ENCODE data around the gene JAKMIP1.

The JAKMIP1 gene

DNA sequence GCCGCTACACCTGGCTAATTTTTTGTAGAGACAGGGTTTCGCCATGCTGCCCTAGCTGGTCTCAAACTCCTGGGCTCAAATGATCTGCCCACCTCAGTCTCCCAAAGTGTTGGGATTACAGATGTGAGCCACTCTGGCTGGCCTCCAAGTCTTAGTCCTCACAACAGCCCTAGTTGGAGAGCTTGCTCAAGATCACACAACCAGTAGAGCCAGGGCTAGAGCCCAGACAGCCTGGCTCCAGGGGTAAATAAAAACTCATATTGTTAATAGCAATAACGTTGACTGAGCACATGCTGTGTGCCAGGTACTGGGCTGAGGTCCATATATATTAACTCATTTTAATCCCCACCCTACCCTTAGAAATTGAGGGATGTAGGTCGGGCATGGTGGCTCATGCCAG, 7.3 kb upstream of the JAKMIP1 start:
- no peak for DNase-seq (ENCODE audit: extremely low read depth, low read depth)
- TF ChIP-seq, protein P1, sequence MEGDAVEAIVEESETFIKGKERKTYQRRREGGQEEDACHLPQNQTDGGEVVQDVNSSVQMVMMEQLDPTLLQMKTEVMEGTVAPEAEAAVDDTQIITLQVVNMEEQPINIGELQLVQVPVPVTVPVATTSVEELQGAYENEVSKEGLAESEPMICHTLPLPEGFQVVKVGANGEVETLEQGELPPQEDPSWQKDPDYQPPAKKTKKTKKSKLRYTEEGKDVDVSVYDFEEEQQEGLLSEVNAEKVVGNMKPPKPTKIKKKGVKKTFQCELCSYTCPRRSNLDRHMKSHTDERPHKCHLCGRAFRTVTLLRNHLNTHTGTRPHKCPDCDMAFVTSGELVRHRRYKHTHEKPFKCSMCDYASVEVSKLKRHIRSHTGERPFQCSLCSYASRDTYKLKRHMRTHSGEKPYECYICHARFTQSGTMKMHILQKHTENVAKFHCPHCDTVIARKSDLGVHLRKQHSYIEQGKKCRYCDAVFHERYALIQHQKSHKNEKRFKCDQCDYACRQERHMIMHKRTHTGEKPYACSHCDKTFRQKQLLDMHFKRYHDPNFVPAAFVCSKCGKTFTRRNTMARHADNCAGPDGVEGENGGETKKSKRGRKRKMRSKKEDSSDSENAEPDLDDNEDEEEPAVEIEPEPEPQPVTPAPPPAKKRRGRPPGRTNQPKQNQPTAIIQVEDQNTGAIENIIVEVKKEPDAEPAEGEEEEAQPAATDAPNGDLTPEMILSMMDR (IDR thresholded peaks at IDR 0.05; ENCODE audit: low read depth, low read length): no peak

DNA sequence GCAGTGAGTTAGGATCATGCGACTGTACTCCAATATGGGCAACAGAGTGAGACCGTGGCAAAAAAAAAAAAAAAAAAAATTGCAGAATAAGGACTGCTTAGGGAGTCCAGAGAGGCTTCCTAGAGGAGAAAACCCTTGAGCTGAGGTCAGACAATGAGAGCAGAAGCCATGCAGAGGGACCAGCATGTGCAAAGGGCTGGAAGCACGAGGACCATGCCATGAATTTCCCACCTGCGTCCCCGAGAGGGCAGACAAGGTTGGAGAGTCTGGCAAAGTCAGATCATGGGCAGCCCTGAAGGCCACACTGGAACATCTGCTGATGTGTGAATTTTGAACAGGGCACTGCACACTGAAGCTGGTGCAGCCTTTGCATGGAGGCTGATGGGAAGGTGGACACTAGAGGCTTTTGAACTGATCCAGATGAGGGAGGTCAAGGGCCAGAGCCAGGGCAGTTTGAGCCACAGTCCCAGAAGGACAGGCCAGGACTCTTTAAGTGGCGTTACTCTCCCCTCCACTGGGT, 6.5 kb upstream of the JAKMIP1 start:
- no peak for DNase-seq (ENCODE audit: extremely low read depth, low read depth)
- TF ChIP-seq, protein P1 (IDR thresholded peaks at IDR 0.05; ENCODE audit: low read depth, low read length): no peak

DNA sequence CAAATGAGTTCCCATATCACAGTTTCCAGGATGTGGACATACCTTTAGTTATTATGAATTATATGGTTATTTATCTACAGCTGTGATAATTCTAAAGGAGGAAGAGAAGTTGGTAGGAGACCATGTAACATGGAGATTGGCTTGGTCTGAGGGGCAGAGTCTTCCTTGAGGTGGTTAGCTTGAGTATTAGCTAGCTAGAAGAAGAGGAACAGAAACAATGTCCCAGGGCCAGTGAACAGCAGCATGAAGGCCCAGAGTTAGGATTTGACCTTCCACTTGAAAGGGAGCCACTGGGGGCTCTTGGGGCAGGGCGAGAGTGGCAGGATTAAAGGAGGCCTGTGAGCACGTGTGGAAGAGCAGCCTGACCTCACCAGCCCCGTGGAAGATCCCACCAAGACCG, 5.6 kb upstream of the JAKMIP1 start:
- no peak for DNase-seq (ENCODE audit: extremely low read depth, low read depth)
- TF ChIP-seq, protein P1 (IDR thresholded peaks at IDR 0.05; ENCODE audit: low read depth, low read length): no peak

DNA sequence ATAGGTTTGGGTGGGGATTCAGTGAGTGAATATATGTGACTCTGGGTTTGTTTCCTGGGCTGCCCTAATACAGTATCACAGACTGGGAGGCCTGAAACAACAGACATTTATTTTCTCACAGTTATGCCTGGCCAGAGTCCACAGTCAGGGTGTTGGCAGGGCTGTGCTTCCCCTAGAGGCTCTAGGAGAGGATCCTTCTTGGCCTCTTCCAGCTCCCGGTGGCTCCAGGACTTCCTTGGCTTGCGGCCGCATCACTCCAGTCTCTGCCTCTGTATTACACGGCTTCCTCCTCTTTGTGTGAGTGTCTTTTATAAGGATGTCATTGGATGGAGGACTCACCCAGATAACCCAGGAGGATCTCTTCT, 5.2 kb upstream of the JAKMIP1 start:
- DNase-seq (ENCODE audit: extremely low read depth, low read depth): no peak
- TF ChIP-seq, protein P1 (IDR thresholded peaks at IDR 0.05; ENCODE audit: low read depth, low read length): no peak

DNA sequence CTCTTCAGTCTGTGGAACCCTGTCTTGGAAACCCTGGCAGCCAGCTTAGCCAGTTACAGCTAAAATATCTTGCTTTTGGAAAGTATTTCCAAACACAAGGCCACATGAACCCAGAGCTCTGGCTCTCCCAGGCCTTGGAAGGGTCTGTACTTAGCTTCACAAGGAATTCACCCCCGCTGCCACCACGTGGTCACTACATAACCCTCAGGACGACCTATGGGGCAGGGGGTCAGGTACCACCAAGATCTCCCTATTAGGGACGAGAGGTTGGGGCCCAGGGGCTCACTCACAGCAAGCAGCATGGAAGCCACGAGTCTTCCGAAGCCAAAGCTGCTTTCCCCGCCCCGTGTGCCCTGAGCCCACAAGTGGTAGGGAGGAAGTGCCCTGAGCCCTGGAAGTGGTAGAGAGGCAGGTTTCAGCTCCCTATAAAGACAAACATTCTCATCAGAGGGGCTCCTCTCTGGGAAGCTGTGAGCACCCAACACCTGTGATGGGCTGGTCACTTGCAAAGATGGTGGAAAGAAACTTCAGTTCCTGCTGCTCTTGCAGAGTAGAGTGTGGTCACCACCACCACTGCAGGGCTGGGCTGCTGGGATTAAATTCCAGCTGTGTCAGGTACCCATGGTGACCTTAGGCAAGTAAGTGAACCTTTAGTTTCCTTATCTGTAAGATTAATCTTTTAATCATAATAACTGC, 4.7 kb upstream of the JAKMIP1 start:
- TF ChIP-seq, protein P1 (IDR thresholded peaks at IDR 0.05; ENCODE audit: low read depth, low read length): no peak

DNA sequence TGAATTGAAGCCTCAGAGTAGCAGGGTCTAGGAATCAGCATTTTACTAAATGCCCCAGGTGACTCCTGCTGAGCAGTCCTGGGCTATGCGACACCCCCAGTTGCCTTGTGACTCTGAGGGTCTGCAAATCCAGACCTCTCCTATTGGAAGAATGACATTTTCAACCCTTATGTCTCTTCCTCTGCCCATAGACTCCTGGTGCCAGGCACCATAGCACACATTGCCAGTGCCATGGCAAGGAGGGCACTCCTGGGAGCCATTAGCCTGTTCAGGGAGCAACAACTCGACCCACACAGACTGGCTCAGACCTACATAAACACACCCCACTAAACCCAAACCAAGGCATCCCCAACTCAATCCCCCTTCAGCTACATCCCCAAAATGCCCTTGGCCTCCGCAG, 3.7 kb upstream of the JAKMIP1 start:
- DNase-seq (ENCODE audit: extremely low read depth, low read depth): no peak
- TF ChIP-seq, protein P1 (IDR thresholded peaks at IDR 0.05; ENCODE audit: low read depth, low read length): no peak

More for the DNA sequence above, 4.7 kb upstream of the JAKMIP1 start:
- no peak for DNase-seq (ENCODE audit: extremely low read depth, low read depth)

DNA sequence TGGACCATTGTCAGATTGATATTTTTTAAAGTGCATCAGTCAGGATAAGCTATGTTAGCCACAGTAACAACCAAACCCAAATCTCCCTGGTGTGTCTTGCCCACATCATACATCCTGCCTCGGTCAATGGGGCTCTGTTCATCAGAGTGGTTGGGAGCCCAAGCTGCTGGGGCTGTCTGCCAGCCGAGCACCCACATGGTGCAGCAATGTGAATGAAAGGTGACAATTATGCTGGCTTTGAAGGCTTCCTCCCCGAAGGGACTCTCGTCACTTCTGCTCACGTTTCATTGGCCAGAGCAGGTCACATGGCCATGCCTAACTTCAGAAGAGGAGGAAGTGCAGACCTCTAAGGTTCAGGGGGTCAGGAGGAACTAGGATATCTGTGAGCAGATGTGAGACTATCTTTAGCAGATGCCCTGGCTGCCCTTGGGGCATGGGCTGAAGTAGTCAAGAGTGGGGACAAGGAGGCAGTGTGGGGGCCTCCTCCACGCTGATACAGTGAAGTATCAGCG, 1.3 kb upstream of the JAKMIP1 start:
- TF ChIP-seq, protein P1 (IDR thresholded peaks at IDR 0.05; ENCODE audit: low read depth, low read length): no peak
- DNase-seq (ENCODE audit: extremely low read depth, low read depth): no peak
